Kidney epithelial cell (primary cell): ENCODE data around the gene FASN. TPM values are rescaled to one million over a fixed set of nuclear protein-coding genes. Genes with fewer than 3 reads are reported as not detected.

Experiments
- DNase-seq: peaks from one replicate; pipeline ENCODE4 v3.0.0-alpha.2; 2010; ENCODE audit warnings: low read depth
- H3K27me3 ChIP-seq: 2 replicates; pipeline ENCODE4 v1.6.0; 2011; ENCODE audit warnings: low read length; ENCODE audit not compliant: control insufficient read depth, insufficient read depth
- H3K36me3 ChIP-seq: 2 replicates; pipeline ENCODE4 v1.5.1; 2011; ENCODE audit warnings: low read length; ENCODE audit not compliant: control insufficient read depth, insufficient read depth
- H3K4me3 ChIP-seq: 2 replicates; pipeline ENCODE4 v1.5.1; 2011; ENCODE audit warnings: low read depth, mild to moderate bottlenecking, control low read depth, low read length
- total RNA-seq: library from RNA; depleted of rRNA; stranded (reverse); fragments of >200 nt; gene quantifications from 2 replicates; pipeline ENCODE4 v1.2.3, GENCODE V29; 2015
- TF ChIP-seq, protein P1 (sequence below): IDR thresholded peaks from 2 replicates; pipeline ENCODE4 v1.5.1; 2011; ENCODE audit warnings: mild to moderate bottlenecking, moderate library complexity, low read length, control low read depth, inconsistent platforms; ENCODE audit not compliant: insufficient read depth, poor library complexity, severe bottlenecking

Gene FASN
- total RNA-seq, 1 donor from 2014 or later: 202 TPM

DNA sequence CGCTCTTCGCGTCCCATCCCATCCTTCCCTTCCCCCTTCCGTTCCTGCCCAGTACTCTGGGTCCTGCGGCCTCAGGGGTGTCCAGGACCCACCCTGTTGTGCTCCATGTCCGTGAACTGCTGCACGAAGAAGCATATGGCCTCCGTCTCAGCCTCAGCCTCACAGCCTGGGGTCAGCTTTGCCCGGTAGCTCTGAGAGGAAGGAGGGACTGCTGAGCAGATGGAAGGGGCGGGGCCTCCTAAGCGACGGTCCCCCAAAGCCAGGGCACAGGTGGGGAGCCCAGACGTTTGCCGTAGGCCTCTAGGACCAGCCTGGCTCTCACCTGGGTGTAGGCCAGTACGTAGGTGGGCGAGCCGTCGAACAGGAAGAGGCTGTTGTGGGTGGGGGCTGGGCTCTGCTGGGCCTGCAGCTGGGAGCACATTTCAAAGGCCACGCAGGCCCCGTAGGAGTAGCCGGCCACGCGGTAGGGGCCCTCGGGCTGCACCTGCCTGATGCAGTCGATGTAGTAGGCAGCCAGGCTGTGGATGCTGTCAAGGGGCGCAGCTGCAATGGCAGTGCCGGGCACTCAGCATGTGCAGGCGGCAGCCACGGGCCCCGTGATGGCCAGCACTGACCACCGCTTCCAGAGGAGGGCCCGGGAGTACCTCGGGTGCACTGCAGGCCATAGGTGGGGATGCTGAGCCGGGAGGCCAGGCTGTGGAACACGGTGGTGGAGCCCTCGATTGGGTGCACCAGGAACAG is 17.8 kb downstream of the FASN start:
- DNase-seq: no peak
- H3K4me3 ChIP-seq: no peak overlapping the region
- TF ChIP-seq, protein P1, sequence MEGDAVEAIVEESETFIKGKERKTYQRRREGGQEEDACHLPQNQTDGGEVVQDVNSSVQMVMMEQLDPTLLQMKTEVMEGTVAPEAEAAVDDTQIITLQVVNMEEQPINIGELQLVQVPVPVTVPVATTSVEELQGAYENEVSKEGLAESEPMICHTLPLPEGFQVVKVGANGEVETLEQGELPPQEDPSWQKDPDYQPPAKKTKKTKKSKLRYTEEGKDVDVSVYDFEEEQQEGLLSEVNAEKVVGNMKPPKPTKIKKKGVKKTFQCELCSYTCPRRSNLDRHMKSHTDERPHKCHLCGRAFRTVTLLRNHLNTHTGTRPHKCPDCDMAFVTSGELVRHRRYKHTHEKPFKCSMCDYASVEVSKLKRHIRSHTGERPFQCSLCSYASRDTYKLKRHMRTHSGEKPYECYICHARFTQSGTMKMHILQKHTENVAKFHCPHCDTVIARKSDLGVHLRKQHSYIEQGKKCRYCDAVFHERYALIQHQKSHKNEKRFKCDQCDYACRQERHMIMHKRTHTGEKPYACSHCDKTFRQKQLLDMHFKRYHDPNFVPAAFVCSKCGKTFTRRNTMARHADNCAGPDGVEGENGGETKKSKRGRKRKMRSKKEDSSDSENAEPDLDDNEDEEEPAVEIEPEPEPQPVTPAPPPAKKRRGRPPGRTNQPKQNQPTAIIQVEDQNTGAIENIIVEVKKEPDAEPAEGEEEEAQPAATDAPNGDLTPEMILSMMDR: no peak
- H3K36me3 ChIP-seq: peaks cover 11% of the 10 kb centered on the region
- no peaks in the 10 kb centered on the region for H3K27me3 ChIP-seq

DNA sequence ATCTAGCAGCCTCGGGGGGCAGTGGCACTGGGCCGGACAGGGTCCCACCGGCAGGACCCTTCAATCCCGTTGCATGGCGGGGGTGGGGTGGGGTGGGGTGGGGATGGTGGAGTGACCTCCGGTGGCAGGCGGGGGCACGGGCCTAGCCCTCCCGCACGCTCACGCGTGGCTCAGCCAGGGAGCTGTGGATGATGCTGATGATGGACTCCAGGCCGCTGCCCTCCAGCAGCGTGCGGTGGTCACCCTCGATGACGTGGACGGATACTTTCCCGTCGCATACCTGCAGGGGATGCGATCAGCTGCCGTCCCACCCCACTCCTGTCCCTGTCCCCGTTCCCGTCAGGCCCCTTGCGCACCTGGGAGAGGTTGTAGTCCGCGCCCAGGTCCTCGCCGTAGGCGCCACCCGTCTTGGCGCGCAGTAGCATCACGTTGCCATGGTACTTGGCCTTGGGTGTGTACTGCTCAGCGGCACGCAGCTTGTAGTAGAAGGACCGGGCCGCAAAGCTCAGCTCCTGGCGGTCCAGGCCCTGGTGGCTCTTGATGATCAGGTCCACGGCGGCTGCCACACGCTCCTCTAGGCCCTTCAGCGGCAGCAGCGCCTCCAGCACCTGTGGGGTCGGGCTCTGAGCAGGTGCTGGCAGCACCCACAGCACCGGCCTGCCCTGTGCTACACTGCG is 18.9 kb downstream of the FASN start:
- Histone ChIP-seq H3K4me3 (no peak overlapping the region), H3K36me3 (peaks cover 10% of the 10 kb centered on the region), H3K27me3 (no peaks in the 10 kb centered on the region)
- DNase-seq: no peak
- TF ChIP-seq, protein P1: no peak

DNA sequence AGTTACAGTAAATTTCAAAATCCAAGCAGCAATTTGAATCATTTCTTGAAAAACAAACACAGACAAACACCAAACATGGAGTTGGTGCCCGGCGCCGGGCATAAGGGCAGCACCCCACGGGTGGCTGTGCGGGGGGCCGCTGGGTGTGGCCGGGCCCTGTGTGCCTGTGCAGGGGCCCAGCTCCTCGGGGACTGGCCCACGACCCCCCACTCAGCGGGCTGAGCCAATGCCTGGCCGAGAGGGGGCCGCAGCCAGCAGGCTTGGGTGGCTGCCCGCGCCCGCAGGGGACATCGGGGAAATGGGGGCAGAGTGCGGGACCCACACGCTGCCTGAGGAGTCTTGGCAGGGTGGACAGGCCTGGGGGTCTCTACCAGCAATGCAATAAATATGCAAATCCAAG is 19.6 kb downstream of the FASN start:
- H3K27me3 ChIP-seq: no peaks in the 10 kb centered on the region
- H3K36me3 ChIP-seq: peaks cover 10% of the 10 kb centered on the region
- H3K4me3 ChIP-seq: no peak overlapping the region
- no peak for DNase-seq
- TF ChIP-seq, protein P1: no peak

DNA sequence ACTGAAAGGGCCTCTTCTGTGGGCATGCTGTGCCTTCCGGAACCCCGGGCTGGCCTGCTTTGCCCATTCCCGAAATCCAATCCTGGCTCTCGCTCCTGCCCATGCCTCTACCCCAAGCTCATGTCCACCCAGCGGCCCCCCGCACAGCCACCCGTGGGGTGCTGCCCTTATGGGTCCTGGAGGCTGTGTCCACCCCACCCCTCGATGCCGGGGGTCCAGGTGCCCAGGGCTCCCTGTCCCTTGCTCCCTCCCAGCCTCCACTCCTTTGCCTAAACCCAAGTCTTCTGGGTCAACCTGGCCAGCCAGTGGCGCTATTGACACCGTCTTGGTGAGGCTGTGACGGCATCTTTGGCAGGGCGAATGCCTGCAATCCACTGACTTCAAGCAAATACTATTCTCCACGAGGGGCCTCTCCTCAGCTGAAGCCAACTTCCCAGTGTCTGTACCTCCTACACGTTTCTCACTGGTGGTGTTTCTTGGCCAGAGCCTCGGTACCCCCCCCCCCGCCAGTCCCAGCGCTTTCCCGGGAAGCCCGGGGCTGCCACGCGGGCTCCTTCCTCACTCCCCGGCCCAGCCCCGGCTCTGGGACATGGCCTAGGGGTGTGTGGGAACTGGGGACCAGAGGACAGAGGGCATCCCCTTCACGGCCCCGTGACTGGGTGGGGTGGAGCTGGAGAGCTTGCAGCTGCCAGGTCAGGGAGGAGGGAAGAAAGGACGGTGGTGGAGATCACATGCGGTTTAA is 20.2 kb downstream of the FASN start:
- Histone ChIP-seq H3K4me3 (no peak overlapping the region), H3K27me3 (no peaks in the 10 kb centered on the region), H3K36me3 (peaks cover 5% of the 10 kb centered on the region)
- TF ChIP-seq, protein P1: no peak
- no peak for DNase-seq

DNA sequence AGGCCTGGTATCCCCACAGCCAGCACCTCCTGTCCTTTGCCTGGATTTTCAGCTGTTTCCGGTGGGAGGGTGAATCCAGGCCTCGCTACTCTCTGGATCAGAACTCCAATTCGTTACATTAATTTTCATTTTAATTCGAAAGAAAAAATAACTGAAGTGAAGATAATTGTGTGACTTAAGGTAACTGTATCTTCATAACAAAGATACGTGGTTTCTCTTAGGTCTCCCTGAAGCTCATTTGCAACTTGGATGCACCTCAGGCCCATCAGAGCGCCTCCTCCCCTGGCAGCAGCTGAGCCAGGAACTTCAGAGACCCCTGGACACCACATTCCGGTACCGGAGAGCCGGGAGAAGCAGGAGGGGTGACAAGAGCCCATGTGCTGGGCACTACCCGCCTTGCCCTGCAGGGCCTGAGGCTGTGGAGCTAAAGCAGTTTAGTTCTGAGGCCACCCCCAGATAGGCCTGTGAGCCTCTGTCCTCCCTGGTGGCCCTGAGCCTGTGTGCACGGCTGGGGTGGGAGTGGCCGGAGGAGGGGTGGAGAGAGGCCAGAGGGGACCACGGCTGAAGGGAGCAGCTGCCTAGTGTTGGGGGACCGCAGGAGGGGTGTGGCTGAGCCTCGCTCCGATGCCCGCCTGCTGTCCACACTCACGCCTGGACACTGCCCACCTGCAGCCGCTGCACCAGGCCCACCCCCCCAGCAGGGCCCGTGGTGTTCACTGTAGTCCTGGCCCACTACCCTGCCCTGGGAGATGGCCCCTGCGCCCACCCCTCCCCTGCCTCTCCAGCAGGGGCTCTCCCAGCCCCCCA is 21.0 kb downstream of the FASN start:
- no peak for DNase-seq
- TF ChIP-seq, protein P1: no peak
- peaks cover 4% of the 10 kb centered on the region for H3K36me3 ChIP-seq

More for the DNA sequence above, 21.0 kb downstream of the FASN start:
- no peaks in the 10 kb centered on the region for H3K27me3 ChIP-seq
- H3K4me3 ChIP-seq: no peak overlapping the region
